ENCODE results near the gene SERGEF.

GRCh38 chr11:17978553-17979287, 34.1 kb downstream of the SERGEF start:
- TF ChIP-seq POLR2A (IDR thresholded peaks at IDR 0.05; ENCODE audit: low read depth, low read length) (no peak), POLR2AphosphoS5 (IDR thresholded peaks at IDR 0.05; ENCODE audit: low read depth, low read length) (no peak)
